Lower leg skin (tissue), 3 donors: Measurements from ENCODE around the gene JMJD1C.

Experiments used
- CTCF ChIP-seq, 3 donors: fragments of 450-650 bp; IDR thresholded peaks; one replicate each; pipeline ENCODE4 v1.5.1; 2016; ENCODE audit warnings: antibody characterized with exemption in 3 of 3, mild to moderate bottlenecking in 3 of 3, moderate library complexity in 2 of 3
- POLR2A ChIP-seq, 2 donors: fragments of 450-650 bp; IDR thresholded peaks; one replicate each; pipeline ENCODE4 v1.6.1; 2016 to 2017; ENCODE audit warnings: antibody characterized with exemption in 2 of 2, mild to moderate bottlenecking in 1 of 2, moderate library complexity in 1 of 2

GRCh38 chr10:63168821-63169462 is 296.8 kb downstream of the JMJD1C start:
- TF ChIP-seq CTCF (IDR thresholded peaks at IDR 0.05): no peak
- TF ChIP-seq POLR2A (IDR thresholded peaks at IDR 0.05): no peak
